Kidney (tissue), 14 donors: Measurements from ENCODE around the gene LRRC1. TPM values are rescaled to one million over a fixed set of nuclear protein-coding genes. Genes with fewer than 3 reads are reported as not detected.

Experiments used
- DNase-seq, 5 donors: peaks; one replicate each; pipeline ENCODE4 v3.0.0-alpha.2; 2013 to 2020
- FAIRE-seq: peaks from 2 replicates; lab custom pipeline; 2012; peaks lifted over from hg19 to GRCh38; lab: Jason Lieb, UNC
- H3K27ac ChIP-seq, 2 donors: one replicate each; pipeline ENCODE4 v1.7.0; 2013; ENCODE audit warnings: low read depth in 2 of 2, low read length in 2 of 2, inconsistent platforms in 1 of 2
- H3K27me3 ChIP-seq: one replicate; pipeline ENCODE4 v1.7.1; 2013; ENCODE audit warnings: low read length, inconsistent platforms; ENCODE audit not compliant: control insufficient read depth, insufficient read depth
- H3K36me3 ChIP-seq, 3 donors: one replicate each; pipeline versions ENCODE4 v1.7.0 to v1.7.1; 2013; ENCODE audit warnings: low read length in 3 of 3, control low read depth in 1 of 3, inconsistent platforms in 1 of 3; ENCODE audit not compliant: insufficient read depth in 3 of 3, control insufficient read depth in 2 of 3
- H3K4me1 ChIP-seq, 3 donors: one replicate each; pipeline versions ENCODE4 v1.7.0 to v1.7.1; 2013; ENCODE audit warnings: low read length in 3 of 3, inconsistent platforms in 1 of 3, low read depth in 1 of 3; ENCODE audit not compliant: control insufficient read depth in 2 of 3, insufficient read depth in 2 of 3
- H3K4me3 ChIP-seq, 3 donors: one replicate each; pipeline versions ENCODE4 v1.7.0 to v1.8.1; 2013; ENCODE audit warnings: low read length in 3 of 3, control low read depth in 1 of 3, inconsistent platforms in 1 of 3
- H3K9ac ChIP-seq, 3 donors: one replicate each; pipeline versions ENCODE4 v1.7.0 to v1.7.1; 2013; ENCODE audit warnings: low read length in 3 of 3, control low read depth in 1 of 3, inconsistent platforms in 1 of 3
- H3K9me3 ChIP-seq, 3 donors: one replicate each; pipeline versions ENCODE4 v1.7.0 to v1.7.1; 2013; ENCODE audit warnings: low read length in 3 of 3, control low read depth in 1 of 3, inconsistent platforms in 1 of 3; ENCODE audit not compliant: control insufficient read depth in 2 of 3, insufficient read depth in 1 of 3
- intact Hi-C: fragments of 100-400 bp; cut with DNase I; formaldehyde crosslinking; loops from one replicate; pipeline ENCODE4 v1.11.1; 2022
- polyA plus RNA-seq: library from polyadenylated mRNA; stranded (reverse); fragments of 350-450 nt; fragmentation: Illumina TruSeq; extraction: RNeasy Lipid Tissue Mini Kit (QIAGEN cat#74804); gene quantifications from one replicate; pipeline ENCODE4 v1.2.3, GENCODE V29; 2014; ENCODE audit warnings: low read depth, low replicate concordance; ENCODE audit not compliant: insufficient read depth
- total RNA-seq: library from RNA; stranded (reverse); fragmentation: NEBNext Ultra II Directional; extraction: Animal tissue kit (Norgen Biotek cat#: 25700); gene quantifications from one replicate; pipeline ENCODE4 v1.2.1, GENCODE V29; 2021
- TF ChIP-seq, protein P1 (sequence below): IDR thresholded peaks from 3 replicates; pipeline ENCODE4 v1.5.1; 2012; ENCODE audit warnings: mild to moderate bottlenecking, moderate library complexity, borderline replicate concordance; ENCODE audit not compliant: insufficient read depth; ENCODE audit errors: extremely low read depth
- donor health status: control.
- donor health status: control.
- donor health status: control.
- donor health status: control.
- donor health status: control.
- donor health status: DM: yes; HTN: yes; CAD: no.
- donor health status: Normal renal cell carcinoma (clear cell type).

LRRC1 gene
- total and polyA plus RNA-seq, 2 donors from 2014 or later = 7.8 to 12.6 TPM

GRCh38 chr6:53862662-53863462, 68.1 kb downstream of the LRRC1 start:
- TF ChIP-seq, protein P1, sequence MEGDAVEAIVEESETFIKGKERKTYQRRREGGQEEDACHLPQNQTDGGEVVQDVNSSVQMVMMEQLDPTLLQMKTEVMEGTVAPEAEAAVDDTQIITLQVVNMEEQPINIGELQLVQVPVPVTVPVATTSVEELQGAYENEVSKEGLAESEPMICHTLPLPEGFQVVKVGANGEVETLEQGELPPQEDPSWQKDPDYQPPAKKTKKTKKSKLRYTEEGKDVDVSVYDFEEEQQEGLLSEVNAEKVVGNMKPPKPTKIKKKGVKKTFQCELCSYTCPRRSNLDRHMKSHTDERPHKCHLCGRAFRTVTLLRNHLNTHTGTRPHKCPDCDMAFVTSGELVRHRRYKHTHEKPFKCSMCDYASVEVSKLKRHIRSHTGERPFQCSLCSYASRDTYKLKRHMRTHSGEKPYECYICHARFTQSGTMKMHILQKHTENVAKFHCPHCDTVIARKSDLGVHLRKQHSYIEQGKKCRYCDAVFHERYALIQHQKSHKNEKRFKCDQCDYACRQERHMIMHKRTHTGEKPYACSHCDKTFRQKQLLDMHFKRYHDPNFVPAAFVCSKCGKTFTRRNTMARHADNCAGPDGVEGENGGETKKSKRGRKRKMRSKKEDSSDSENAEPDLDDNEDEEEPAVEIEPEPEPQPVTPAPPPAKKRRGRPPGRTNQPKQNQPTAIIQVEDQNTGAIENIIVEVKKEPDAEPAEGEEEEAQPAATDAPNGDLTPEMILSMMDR = no peak
- FAIRE-seq (no peak), DNase-seq (peak in 1 of 5 donors; percentile 15)
- H3K27me3 ChIP-seq = no peaks in the 10 kb centered on the region
- no peak overlapping the region for H3K9ac ChIP-seq
- no peak overlapping the region for H3K27ac ChIP-seq
- no peaks in the 10 kb centered on the region for H3K36me3 ChIP-seq
- intact Hi-C loops = no loop called here
- no peak overlapping the region for H3K4me3 ChIP-seq
- no peaks in the 10 kb centered on the region for H3K4me1 ChIP-seq
- no peaks in the 10 kb centered on the region for H3K9me3 ChIP-seq

DNA sequence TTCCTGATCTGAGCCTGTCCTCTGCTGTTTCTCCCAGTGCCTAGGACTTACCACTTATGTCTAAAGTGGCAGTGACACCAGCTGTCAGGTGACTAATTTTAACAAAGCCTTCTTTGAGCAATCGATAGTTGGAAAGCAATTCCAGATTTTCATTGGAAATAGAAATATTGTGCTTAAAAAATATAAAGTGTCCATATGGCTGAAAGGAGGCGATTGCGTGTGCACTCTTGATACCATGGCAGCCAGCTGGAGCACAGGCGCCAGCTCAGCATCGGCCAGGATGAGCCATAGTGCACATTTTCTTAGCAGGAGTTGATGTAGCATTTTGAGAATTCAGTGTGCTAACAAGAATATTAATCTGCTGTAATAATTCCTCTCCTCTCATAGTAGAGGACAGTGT, 70.0 kb downstream of the LRRC1 start:
- DNase-seq = no peak
- H3K27me3 ChIP-seq = no peaks in the 10 kb centered on the region
- intact Hi-C loops = no loop called here
- FAIRE-seq = no peak
- H3K9ac ChIP-seq = no peak overlapping the region
- H3K27ac ChIP-seq = no peak overlapping the region
- no peaks in the 10 kb centered on the region for H3K9me3 ChIP-seq
- no peaks in the 10 kb centered on the region for H3K36me3 ChIP-seq
- H3K4me1 ChIP-seq = no peaks in the 10 kb centered on the region
- no peak overlapping the region for H3K4me3 ChIP-seq
- TF ChIP-seq, protein P1 = no peak

GRCh38 chr6:53866226-53866625, 71.4 kb downstream of the LRRC1 start:
- TF ChIP-seq, protein P1 = no peak
- Histone ChIP-seq H3K4me3 (no peak overlapping the region), H3K9ac (no peak overlapping the region), H3K27ac (no peak overlapping the region), H3K36me3 (no peaks in the 10 kb centered on the region), H3K27me3 (no peaks in the 10 kb centered on the region), H3K4me1 (no peaks in the 10 kb centered on the region), H3K9me3 (no peaks in the 10 kb centered on the region)
- intact Hi-C loops = no loop called here
- no peak for FAIRE-seq
- DNase-seq = no peak
